HepG2 (cell line): ENCODE results near the gene FRMD4B.

ENCODE experiments used
- HNRNPUL1 ChIP-seq: fragments of 200-400 bp; formaldehyde crosslinking; IDR thresholded peaks from 2 replicates; pipeline ENCODE4 v1.6.1; 2017; ENCODE audit warnings: low read depth, mild to moderate bottlenecking, low read length, moderate library complexity
- KDM5A ChIP-seq: fragments of 200-600 bp; sonication (generic); IDR thresholded peaks from 2 replicates; pipeline ENCODE4 v1.7.0; 2018; ENCODE audit warnings: antibody characterized with exemption, mild to moderate bottlenecking, low read length, borderline replicate concordance
- POLR2AphosphoS5 ChIP-seq: IDR thresholded peaks from 2 replicates; pipeline ENCODE4 v1.6.1; 2012; ENCODE audit warnings: low read depth, low read length
- ZKSCAN1 ChIP-seq: fragments of 150-350 bp; IDR thresholded peaks from 2 replicates; pipeline ENCODE4 v1.6.1; 2014; ENCODE audit warnings: low read length
- TF ChIP-seq, protein P1 (sequence below): IDR thresholded peaks from 2 replicates; pipeline ENCODE4 v1.6.1; 2016; ENCODE audit warnings: low read depth, borderline replicate concordance

DNA sequence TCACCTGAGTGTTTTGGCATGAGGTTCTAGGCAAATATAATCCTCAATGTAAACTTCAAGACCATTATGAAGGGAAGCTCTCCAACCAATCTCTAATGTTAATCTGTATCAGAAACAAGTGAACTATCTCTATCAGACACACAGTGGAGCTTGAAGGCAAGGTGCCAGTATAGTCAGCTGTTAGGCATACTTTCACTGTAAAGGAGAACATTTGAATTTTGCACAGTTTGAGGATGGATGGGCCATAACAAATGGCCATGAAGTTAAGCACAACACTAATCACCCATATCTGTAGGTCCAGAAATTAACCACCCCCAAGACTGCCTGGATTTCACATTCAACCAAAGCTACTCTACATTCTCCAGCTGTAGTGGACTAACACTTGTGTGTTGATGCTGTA is 194.4 kb downstream of the FRMD4B start:
- TF ChIP-seq POLR2AphosphoS5 (no peak), HNRNPUL1 (no peak), KDM5A (no peak), ZKSCAN1 (no peak)
- TF ChIP-seq, protein P1, sequence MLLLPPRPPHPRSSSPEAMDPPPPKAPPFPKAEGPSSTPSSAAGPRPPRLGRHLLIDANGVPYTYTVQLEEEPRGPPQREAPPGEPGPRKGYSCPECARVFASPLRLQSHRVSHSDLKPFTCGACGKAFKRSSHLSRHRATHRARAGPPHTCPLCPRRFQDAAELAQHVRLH (CRISPR knock-in tag), result no peak
